ENCODE results near the gene KIF13A. TPM values are rescaled to one million over a fixed set of nuclear protein-coding genes. Genes with fewer than 3 reads are reported as not detected.

KIF13A gene
- total and polyA plus RNA-seq, 9 of the 15 experiments (the other 6 are each of a cell fraction or from before 2014, with no cell fraction given) = 3.6 to 44.3 (median 29.7) TPM

DNA sequence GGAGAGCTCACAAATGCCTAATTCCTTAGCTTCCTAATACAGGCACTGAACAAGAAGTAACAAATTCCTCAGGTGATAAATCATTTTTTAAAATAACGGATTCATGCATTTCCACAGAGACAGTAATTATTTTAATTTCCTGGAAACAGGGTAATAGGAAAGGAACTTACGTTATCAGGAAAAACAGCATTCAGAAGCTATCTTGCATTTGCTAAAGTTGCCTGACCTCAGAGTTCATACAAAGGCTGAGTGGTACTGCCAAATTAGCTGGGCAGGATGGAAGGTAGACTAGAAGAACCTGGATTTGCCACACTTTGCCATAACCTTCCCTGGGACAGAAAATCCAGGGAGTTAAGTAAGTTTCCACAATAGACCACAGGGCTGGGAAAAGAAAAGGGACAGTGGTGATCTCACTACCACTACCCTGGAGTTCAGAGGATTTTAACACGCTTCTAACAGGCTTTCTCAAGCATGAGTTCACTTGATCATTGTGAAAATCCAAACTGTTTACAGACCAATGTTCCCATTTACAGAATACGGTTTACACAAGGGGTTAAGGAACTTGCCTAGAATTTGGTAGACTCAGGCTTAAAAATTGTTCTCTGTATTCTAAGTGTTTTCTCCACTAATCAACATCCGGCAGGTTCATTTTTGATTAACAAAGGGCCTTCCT lies 57.0 kb downstream of the KIF13A start (continued):
- TF ChIP-seq SOX6 (IDR thresholded peaks at IDR 0.05) (0 out of 2 replicates have a peak, but pooled peaks have one; percentile 44), CTBP1 (IDR thresholded peaks at IDR 0.05; ENCODE audit: borderline replicate concordance) (peak; percentile 31; the same call in 1 of the 2 replicates), TAL1 (IDR thresholded peaks at IDR 0.05) (peak; percentile 58), MEIS2 (IDR thresholded peaks at IDR 0.05; ENCODE audit: partially characterized antibody) (peak; percentile 88), SMARCA4 (IDR thresholded peaks at IDR 0.05) (peak; percentile 81), HDAC2 (IDR thresholded peaks at IDR 0.05) (peak; percentile 55), HNRNPL (IDR thresholded peaks at IDR 0.05; ENCODE audit: low read depth, low read length) (no peak), ZNF175 (CRISPR knock-in tag; IDR thresholded peaks at IDR 0.05; ENCODE audit: low read depth) (peak; percentile 70; the same call in 1 of the 2 replicates), ZNF408 (CRISPR knock-in tag; IDR thresholded peaks at IDR 0.05; ENCODE audit: low read depth) (no peak), ZNF589 (CRISPR knock-in tag; IDR thresholded peaks at IDR 0.05; ENCODE audit: low read depth) (peak; percentile 59), RAD21 (CRISPR knock-in tag; conservative IDR thresholded peaks at IDR 0.05 in 1 of 2, IDR thresholded peaks at IDR 0.05 in 1 of 2) (0 out of 4 replicates have a peak, but pooled peaks of 1 of the 2 experiments have one; percentile 4), BRCA1 (IDR thresholded peaks at IDR 0.05) (no peak), BRCA1 (CRISPR knock-in tag; IDR thresholded peaks at IDR 0.05) (no peak)
- TF ChIP-seq, protein P1, sequence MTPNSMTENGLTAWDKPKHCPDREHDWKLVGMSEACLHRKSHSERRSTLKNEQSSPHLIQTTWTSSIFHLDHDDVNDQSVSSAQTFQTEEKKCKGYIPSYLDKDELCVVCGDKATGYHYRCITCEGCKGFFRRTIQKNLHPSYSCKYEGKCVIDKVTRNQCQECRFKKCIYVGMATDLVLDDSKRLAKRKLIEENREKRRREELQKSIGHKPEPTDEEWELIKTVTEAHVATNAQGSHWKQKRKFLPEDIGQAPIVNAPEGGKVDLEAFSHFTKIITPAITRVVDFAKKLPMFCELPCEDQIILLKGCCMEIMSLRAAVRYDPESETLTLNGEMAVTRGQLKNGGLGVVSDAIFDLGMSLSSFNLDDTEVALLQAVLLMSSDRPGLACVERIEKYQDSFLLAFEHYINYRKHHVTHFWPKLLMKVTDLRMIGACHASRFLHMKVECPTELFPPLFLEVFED (CRISPR knock-in tag; conservative IDR thresholded peaks at IDR 0.05) = no peak
- TF ChIP-seq, protein P2, sequence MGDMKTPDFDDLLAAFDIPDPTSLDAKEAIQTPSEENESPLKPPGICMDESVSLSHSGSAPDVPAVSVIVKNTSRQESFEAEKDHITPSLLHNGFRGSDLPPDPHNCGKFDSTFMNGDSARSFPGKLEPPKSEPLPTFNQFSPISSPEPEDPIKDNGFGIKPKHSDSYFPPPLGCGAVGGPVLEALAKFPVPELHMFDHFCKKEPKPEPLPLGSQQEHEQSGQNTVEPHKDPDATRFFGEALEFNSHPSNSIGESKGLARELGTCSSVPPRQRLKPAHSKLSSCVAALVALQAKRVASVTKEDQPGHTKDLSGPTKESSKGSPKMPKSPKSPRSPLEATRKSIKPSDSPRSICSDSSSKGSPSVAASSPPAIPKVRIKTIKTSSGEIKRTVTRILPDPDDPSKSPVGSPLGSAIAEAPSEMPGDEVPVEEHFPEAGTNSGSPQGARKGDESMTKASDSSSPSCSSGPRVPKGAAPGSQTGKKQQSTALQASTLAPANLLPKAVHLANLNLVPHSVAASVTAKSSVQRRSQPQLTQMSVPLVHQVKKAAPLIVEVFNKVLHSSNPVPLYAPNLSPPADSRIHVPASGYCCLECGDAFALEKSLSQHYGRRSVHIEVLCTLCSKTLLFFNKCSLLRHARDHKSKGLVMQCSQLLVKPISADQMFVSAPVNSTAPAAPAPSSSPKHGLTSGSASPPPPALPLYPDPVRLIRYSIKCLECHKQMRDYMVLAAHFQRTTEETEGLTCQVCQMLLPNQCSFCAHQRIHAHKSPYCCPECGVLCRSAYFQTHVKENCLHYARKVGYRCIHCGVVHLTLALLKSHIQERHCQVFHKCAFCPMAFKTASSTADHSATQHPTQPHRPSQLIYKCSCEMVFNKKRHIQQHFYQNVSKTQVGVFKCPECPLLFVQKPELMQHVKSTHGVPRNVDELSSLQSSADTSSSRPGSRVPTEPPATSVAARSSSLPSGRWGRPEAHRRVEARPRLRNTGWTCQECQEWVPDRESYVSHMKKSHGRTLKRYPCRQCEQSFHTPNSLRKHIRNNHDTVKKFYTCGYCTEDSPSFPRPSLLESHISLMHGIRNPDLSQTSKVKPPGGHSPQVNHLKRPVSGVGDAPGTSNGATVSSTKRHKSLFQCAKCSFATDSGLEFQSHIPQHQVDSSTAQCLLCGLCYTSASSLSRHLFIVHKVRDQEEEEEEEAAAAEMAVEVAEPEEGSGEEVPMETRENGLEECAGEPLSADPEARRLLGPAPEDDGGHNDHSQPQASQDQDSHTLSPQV (IDR thresholded peaks at IDR 0.05) = peak; percentile 78
- TF ChIP-seq, protein P3, sequence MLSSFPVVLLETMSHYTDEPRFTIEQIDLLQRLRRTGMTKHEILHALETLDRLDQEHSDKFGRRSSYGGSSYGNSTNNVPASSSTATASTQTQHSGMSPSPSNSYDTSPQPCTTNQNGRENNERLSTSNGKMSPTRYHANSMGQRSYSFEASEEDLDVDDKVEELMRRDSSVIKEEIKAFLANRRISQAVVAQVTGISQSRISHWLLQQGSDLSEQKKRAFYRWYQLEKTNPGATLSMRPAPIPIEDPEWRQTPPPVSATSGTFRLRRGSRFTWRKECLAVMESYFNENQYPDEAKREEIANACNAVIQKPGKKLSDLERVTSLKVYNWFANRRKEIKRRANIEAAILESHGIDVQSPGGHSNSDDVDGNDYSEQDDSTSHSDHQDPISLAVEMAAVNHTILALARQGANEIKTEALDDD (IDR thresholded peaks at IDR 0.05) = no peak
- TF ChIP-seq, protein P4, sequence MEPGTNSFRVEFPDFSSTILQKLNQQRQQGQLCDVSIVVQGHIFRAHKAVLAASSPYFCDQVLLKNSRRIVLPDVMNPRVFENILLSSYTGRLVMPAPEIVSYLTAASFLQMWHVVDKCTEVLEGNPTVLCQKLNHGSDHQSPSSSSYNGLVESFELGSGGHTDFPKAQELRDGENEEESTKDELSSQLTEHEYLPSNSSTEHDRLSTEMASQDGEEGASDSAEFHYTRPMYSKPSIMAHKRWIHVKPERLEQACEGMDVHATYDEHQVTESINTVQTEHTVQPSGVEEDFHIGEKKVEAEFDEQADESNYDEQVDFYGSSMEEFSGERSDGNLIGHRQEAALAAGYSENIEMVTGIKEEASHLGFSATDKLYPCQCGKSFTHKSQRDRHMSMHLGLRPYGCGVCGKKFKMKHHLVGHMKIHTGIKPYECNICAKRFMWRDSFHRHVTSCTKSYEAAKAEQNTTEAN (CRISPR knock-in tag; IDR thresholded peaks at IDR 0.05) = no peak
- TF ChIP-seq, protein P5, sequence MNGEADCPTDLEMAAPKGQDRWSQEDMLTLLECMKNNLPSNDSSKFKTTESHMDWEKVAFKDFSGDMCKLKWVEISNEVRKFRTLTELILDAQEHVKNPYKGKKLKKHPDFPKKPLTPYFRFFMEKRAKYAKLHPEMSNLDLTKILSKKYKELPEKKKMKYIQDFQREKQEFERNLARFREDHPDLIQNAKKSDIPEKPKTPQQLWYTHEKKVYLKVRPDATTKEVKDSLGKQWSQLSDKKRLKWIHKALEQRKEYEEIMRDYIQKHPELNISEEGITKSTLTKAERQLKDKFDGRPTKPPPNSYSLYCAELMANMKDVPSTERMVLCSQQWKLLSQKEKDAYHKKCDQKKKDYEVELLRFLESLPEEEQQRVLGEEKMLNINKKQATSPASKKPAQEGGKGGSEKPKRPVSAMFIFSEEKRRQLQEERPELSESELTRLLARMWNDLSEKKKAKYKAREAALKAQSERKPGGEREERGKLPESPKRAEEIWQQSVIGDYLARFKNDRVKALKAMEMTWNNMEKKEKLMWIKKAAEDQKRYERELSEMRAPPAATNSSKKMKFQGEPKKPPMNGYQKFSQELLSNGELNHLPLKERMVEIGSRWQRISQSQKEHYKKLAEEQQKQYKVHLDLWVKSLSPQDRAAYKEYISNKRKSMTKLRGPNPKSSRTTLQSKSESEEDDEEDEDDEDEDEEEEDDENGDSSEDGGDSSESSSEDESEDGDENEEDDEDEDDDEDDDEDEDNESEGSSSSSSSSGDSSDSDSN (IDR thresholded peaks at IDR 0.05; ENCODE audit: borderline replicate concordance in 1 of 2, low read depth in 2 of 2, low read length in 2 of 2) = 0 out of 4 replicates have a peak, but pooled peaks of 1 of the 2 experiments have one; percentile 15
